BJ (cell line): ENCODE results near the gene RSL24D1. TPM values are rescaled to one million over a fixed set of nuclear protein-coding genes. Genes with fewer than 3 reads are reported as not detected.
"Not testable (repeated sequence)": the region's sequence is repeated elsewhere in the genome, so short reads cannot be mapped to it uniquely, and the experiment has no call there.

ENCODE experiments used
- CTCF ChIA-PET: fragments of 350-600 bp; formaldehyde crosslinking; extraction: SDS; loops from one replicate; lab custom pipeline; 2021; ENCODE audit warnings: antibody characterized with exemption, inconsistent platforms; lab: Yijun Ruan, JAX
- POLR2A ChIA-PET: fragments of 300-600 bp; sonication (Branson Sonifier 250); formaldehyde crosslinking; extraction: SDS; loops from one replicate; lab custom pipeline; 2021; ENCODE audit warnings: antibody characterized with exemption; lab: Charles Lee
- DNase-seq: peaks from one replicate; pipeline ENCODE4 v3.0.0-alpha.2; 2011; ENCODE audit warnings: low read depth
- H3K27me3 ChIP-seq: 2 replicates; pipeline ENCODE4 v1.6.0; 2011; ENCODE audit warnings: low read length; ENCODE audit not compliant: control insufficient read depth, insufficient read depth
- H3K36me3 ChIP-seq: 2 replicates; pipeline ENCODE4 v1.5.1; 2011; ENCODE audit warnings: low read length; ENCODE audit not compliant: control insufficient read depth, insufficient read depth
- H3K4me3 ChIP-seq: 2 replicates; pipeline ENCODE4 v1.5.1; 2011; ENCODE audit warnings: low read depth, mild to moderate bottlenecking, control low read depth, low read length
- polyA plus RNA-seq: library from polyadenylated mRNA; depleted of rRNA; stranded (reverse); fragments of >200 nt; gene quantifications from 2 replicates; pipeline ENCODE4 v1.2.3, GENCODE V29; 2011; rRNA removed
- TF ChIP-seq, protein P1 (sequence below): IDR thresholded peaks from 2 replicates; pipeline ENCODE4 v1.5.1; 2011; ENCODE audit warnings: low read depth, mild to moderate bottlenecking, control low read depth, inconsistent platforms, low read length, moderate library complexity; ENCODE audit not compliant: insufficient read depth

Gene RSL24D1
- polyA plus RNA-seq, 1 experiment, result 32.0 TPM

DNA sequence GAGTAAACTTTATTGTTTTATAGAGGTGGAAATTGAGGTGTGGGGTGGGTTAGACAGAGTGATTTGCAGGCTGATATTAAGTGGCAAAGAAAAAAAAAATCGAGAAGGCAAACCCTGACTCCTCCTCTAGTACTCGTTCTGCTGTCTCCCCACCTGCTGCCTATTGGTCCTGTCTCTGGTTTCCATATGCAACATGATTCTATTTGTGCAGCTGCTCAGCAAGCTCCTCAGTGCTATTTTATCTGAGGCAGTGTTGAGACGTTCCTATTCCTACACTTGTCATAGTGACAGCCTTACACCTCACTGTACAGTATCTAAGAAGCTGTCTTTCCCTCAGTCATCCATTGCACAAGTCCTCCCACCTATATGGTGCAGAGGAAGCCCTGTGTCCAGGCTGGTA, 45.1 kb downstream of the RSL24D1 start:
- H3K36me3 ChIP-seq, result no peaks in the 10 kb centered on the region
- ChIA-PET CTCF (no interaction called here), POLR2A (no interaction called here)
- no peak overlapping the region for H3K4me3 ChIP-seq
- DNase-seq, result no peak
- TF ChIP-seq, protein P1, sequence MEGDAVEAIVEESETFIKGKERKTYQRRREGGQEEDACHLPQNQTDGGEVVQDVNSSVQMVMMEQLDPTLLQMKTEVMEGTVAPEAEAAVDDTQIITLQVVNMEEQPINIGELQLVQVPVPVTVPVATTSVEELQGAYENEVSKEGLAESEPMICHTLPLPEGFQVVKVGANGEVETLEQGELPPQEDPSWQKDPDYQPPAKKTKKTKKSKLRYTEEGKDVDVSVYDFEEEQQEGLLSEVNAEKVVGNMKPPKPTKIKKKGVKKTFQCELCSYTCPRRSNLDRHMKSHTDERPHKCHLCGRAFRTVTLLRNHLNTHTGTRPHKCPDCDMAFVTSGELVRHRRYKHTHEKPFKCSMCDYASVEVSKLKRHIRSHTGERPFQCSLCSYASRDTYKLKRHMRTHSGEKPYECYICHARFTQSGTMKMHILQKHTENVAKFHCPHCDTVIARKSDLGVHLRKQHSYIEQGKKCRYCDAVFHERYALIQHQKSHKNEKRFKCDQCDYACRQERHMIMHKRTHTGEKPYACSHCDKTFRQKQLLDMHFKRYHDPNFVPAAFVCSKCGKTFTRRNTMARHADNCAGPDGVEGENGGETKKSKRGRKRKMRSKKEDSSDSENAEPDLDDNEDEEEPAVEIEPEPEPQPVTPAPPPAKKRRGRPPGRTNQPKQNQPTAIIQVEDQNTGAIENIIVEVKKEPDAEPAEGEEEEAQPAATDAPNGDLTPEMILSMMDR, result no peak
- no peaks in the 10 kb centered on the region for H3K27me3 ChIP-seq

GRCh38 chr15:55143132-55143531, 53.6 kb downstream of the RSL24D1 start:
- H3K4me3 ChIP-seq, CTCF ChIA-PET: not testable (repeated sequence)

DNA sequence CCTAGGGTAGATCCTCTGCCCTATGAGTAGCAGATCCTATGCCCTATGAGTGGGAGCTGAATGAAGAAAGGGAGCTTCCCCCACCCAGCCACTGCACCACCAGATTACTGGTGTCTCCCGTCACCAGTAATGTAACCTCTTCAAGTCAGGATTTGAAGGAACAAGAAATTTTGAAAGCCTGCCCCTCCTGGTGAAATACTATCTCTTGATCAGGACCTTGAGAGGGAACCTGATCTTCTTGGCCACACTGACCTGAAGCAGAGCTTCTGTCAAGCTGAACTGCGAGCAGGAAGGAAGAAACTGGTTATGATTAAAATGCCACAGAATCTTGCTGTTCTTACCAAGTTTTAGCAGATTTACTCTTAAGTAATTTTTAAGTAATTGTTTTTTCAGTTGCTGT, 62.8 kb downstream of the RSL24D1 start:
- POLR2A ChIA-PET, result no interaction called here
- CTCF ChIA-PET, result interaction anchor here (1.1 kb wide), 1 partner anchor 35 kb away, joined by 3 read pairs; no protein-coding TSS in a partner anchor
- Histone ChIP-seq H3K4me3 (no peak overlapping the region), H3K27me3 (no peaks in the 10 kb centered on the region), H3K36me3 (no peaks in the 10 kb centered on the region)
- DNase-seq, result no peak
- TF ChIP-seq, protein P1, result no peak

More at GRCh38 chr15:55143132-55143531, 53.6 kb downstream of the RSL24D1 start:
- H3K36me3 ChIP-seq, POLR2A ChIA-PET, DNase-seq, H3K27me3 ChIP-seq: not testable (repeated sequence)

GRCh38 chr15:55132672-55133071, 64.1 kb downstream of the RSL24D1 start:
- TF ChIP-seq, protein P1, result no peak
- Histone ChIP-seq H3K4me3 (no peak overlapping the region), H3K27me3 (no peaks in the 10 kb centered on the region), H3K36me3 (no peaks in the 10 kb centered on the region)
- ChIA-PET CTCF (no interaction called here), POLR2A (no interaction called here)
- DNase-seq, result no peak

Other genes starting within 250 kb of the RSL24D1 start
- gene RAB27A, start 92.9 kb upstream of the RSL24D1 start, polyA plus RNA-seq, result 12.1 and 17.8 TPM in 2 replicates
- gene PIGBOS1, start 122.2 kb upstream of the RSL24D1 start, polyA plus RNA-seq, result 12.2 and 16.0 TPM in 2 replicates
- gene PIGB, start 122.3 kb upstream of the RSL24D1 start, polyA plus RNA-seq, result 10.1 and 18.5 TPM in 2 replicates
- 33.8 and 79.0 TPM in 2 replicates for gene CCPG1, start 211.4 kb upstream of the RSL24D1 start, polyA plus RNA-seq
- gene PIERCE2, start 211.6 kb upstream of the RSL24D1 start, polyA plus RNA-seq, result 1.4 and 2.8 TPM in 2 replicates